Naive thymus-derived CD4-positive, alpha-beta T cell (primary cell): ENCODE data around the gene TMED10. TPM values are rescaled to one million over a fixed set of nuclear protein-coding genes. Genes with fewer than 3 reads are reported as not detected.
A peak's percentile ranks its signal among the peaks of the same experiment; 100 is the strongest.

ENCODE experiments used
- ATAC-seq: fragments of 150-1000 bp; cut with Tn5 transposase; 2 replicates; pipeline ENCODE4 v1.10.0; 2021; ENCODE audit warnings: mild to moderate bottlenecking, moderate library complexity
- CTCF ChIA-PET: fragments of 350-600 bp; sonication (Branson Sonifier 250); formaldehyde crosslinking; loops from one replicate; lab custom pipeline; 2021; ENCODE audit warnings: antibody characterized with exemption; lab: Charles Lee
- POLR2A ChIA-PET: fragments of 350-600 bp; sonication (Branson Sonifier 250); formaldehyde crosslinking; loops from one replicate; lab custom pipeline; 2021; ENCODE audit warnings: antibody characterized with exemption, inconsistent platforms; lab: Charles Lee
- DNase-seq, 9 donors: peaks; one replicate each; pipeline versions ENCODE4 v3.0.0 to v3.0.0-alpha.2; 2020 to 2022; ENCODE audit warnings: mixed read lengths in 1 of 9
- H3K27ac ChIP-seq: one replicate; pipeline ENCODE4 v1.7.0; 2013; ENCODE audit warnings: mild to moderate bottlenecking, low read depth, low read length, moderate library complexity
- H3K27me3 ChIP-seq, 2 donors: one replicate each; pipeline ENCODE4 v1.7.0; 2013; ENCODE audit warnings: low read length in 2 of 2, mild to moderate bottlenecking in 2 of 2, moderate library complexity in 2 of 2; ENCODE audit not compliant: control insufficient read depth in 2 of 2, insufficient read depth in 2 of 2
- H3K36me3 ChIP-seq, 3 experiments: 1 replicate in 2 of 3; 2 replicates in 1 of 3; pipeline ENCODE4 v1.7.0; 2013; ENCODE audit warnings: low read length in 3 of 3, mild to moderate bottlenecking in 3 of 3, moderate library complexity in 1 of 3; ENCODE audit not compliant: insufficient read depth in 3 of 3, control insufficient read depth in 2 of 3
- H3K4me1 ChIP-seq, 2 donors: one replicate each; pipeline ENCODE4 v1.7.0; 2013; ENCODE audit warnings: low read length in 2 of 2, mild to moderate bottlenecking in 2 of 2, moderate library complexity in 1 of 2; ENCODE audit not compliant: control insufficient read depth in 2 of 2, insufficient read depth in 2 of 2
- H3K4me3 ChIP-seq: 2 replicates; pipeline ENCODE4 v1.7.0; 2013; ENCODE audit warnings: mild to moderate bottlenecking, low read length
- H3K9me3 ChIP-seq, 3 experiments: 1 replicate in 2 of 3; 2 replicates in 1 of 3; pipeline ENCODE4 v1.7.0; 2013; ENCODE audit warnings: low read length in 3 of 3; ENCODE audit not compliant: control insufficient read depth in 2 of 3
- H3K27ac Mint-ChIP-seq, 9 donors: one replicate each; pipeline ENCODE4 v1.8.0; 2020 to 2022; ENCODE audit warnings: mixed read lengths in 9 of 9, mild to moderate bottlenecking in 8 of 9, moderate library complexity in 5 of 9, inconsistent platforms in 2 of 9
- H3K27me3 Mint-ChIP-seq, 5 donors: one replicate each; pipeline ENCODE4 v1.8.0; 2021 to 2022; ENCODE audit warnings: mixed read lengths in 5 of 5, mild to moderate bottlenecking in 1 of 5
- H3K36me3 Mint-ChIP-seq, 5 donors: one replicate each; pipeline ENCODE4 v1.8.0; 2020 to 2022; ENCODE audit warnings: mixed read lengths in 5 of 5, mild to moderate bottlenecking in 3 of 5, inconsistent platforms in 1 of 5
- H3K4me1 Mint-ChIP-seq, 7 donors: one replicate each; pipeline ENCODE4 v1.8.0; 2020 to 2022; ENCODE audit warnings: mixed read lengths in 7 of 7, mild to moderate bottlenecking in 3 of 7, inconsistent platforms in 1 of 7
- H3K4me3 Mint-ChIP-seq, 10 donors: one replicate each; pipeline ENCODE4 v1.8.0; 2020 to 2022; ENCODE audit warnings: mild to moderate bottlenecking in 10 of 10, mixed read lengths in 10 of 10, moderate library complexity in 6 of 10, inconsistent platforms in 2 of 10
- H3K9me3 Mint-ChIP-seq, 11 donors: one replicate each; pipeline ENCODE4 v1.8.0; 2020 to 2022; ENCODE audit warnings: mixed read lengths in 11 of 11, mild to moderate bottlenecking in 4 of 11, inconsistent platforms in 1 of 11, moderate library complexity in 1 of 11
- intact Hi-C, 2 donors: fragments of 100-400 bp; cut with micrococcal nuclease; formaldehyde crosslinking; loops; one replicate each; pipeline ENCODE4 v1.15.1; 2023
- polyA plus RNA-seq, 2 donors: library from polyadenylated mRNA; unstranded; fragments of 300-500 nt; fragmentation: Illumina TruSeq; gene quantifications; one replicate each; pipeline ENCODE4 v1.2.3, GENCODE V29; 2021
- total RNA-seq, 6 experiments: library from RNA in 5 of 6; stranded (reverse) in 5 of 6; gene quantifications; 1 replicate in 5 of 6; 2 replicates in 1 of 6; pipeline ENCODE4 v1.2.3 and lab custom pipeline; 2021 to 2026

The TMED10 gene
- total and polyA plus RNA-seq, 7 experiments from 2014 or later, result 155 to 245 (median 179) TPM

GRCh38 chr14:75081660-75082229 is 94.7 kb downstream of the TMED10 start:
- ChIA-PET POLR2A (interaction anchor here (1.2 kb wide), 1 partner anchor 23 kb away, joined by 3 read pairs; no protein-coding TSS in a partner anchor), CTCF (interaction anchor here (0.5 kb wide), 2 partner anchors 64 to 204 kb away, joined by 5 read pairs; no protein-coding TSS in a partner anchor)
- ATAC-seq (no peak), DNase-seq (no peak)
- Mint-ChIP-seq H3K4me3 (no peak overlapping the region), H3K36me3 (peaks cover 3 to 32% (median 5%) of the 10 kb centered on the region in 5 donors), H3K4me1 (peaks cover 0 to 9% (median 0%) of the 10 kb centered on the region in 7 donors), H3K9me3 (no peaks in the 10 kb centered on the region), H3K27me3 (no peaks in the 10 kb centered on the region), H3K27ac (peak overlapping the region in 1 of 9 donors; percentile 3)
- Histone ChIP-seq H3K4me1 (no peaks in the 10 kb centered on the region), H3K27ac (no peak overlapping the region), H3K4me3 (no peak overlapping the region), H3K27me3 (no peaks in the 10 kb centered on the region), H3K9me3 (no peaks in the 10 kb centered on the region), H3K36me3 (peaks cover 11 to 43% (median 19%) of the 10 kb centered on the region in 3 experiments)
- intact Hi-C loops, result no loop called here

Other genes with a start within 250 kb of the TMED10 start
- under 1 TPM in 2 of 5 experiments, not detected in 3; 0.22 to 0.37 TPM for gene PGF, start 221.0 kb downstream of the TMED10 start, total RNA-seq
- gene PGF, start 221.0 kb downstream of the TMED10 start, polyA plus RNA-seq, result under 1 TPM in 1 of 2 donors, not detected in 1; 0.17 TPM
- 10 to 100 TPM; 23.8 to 40.7 (median 26.1) TPM for gene EIF2B2, start 173.7 kb downstream of the TMED10 start, total RNA-seq
- 10 to 100 TPM; 18.2 to 19.8 TPM for gene EIF2B2, start 173.7 kb downstream of the TMED10 start, polyA plus RNA-seq
- gene MLH3, start 125.1 kb downstream of the TMED10 start, total RNA-seq, result 10 to 100 TPM; 19.9 to 26.7 (median 20.5) TPM
- 10 to 100 TPM; 11.4 to 15.6 TPM for gene MLH3, start 125.1 kb downstream of the TMED10 start, polyA plus RNA-seq
- 10 to 100 TPM; 11.8 to 39.5 (median 31.2) TPM for gene ACYP1, start 112.6 kb downstream of the TMED10 start, total RNA-seq
- 10 to 100 TPM; 17.5 to 17.9 TPM for gene ACYP1, start 112.6 kb downstream of the TMED10 start, polyA plus RNA-seq
- 1 to 10 TPM in 1 of 5 experiments, not detected in 4; 1.7 TPM for gene ZC2HC1C, start 107.0 kb downstream of the TMED10 start, total RNA-seq
- gene ZC2HC1C, start 107.0 kb downstream of the TMED10 start, polyA plus RNA-seq, result under 1 TPM; 0.30 to 0.41 TPM
- 100 to 1,000 TPM in 2 of 5 experiments, 10 to 100 TPM in 3; 81.7 to 141 (median 84.7) TPM for gene NEK9, start 49.6 kb downstream of the TMED10 start, total RNA-seq
- gene NEK9, start 49.6 kb downstream of the TMED10 start, polyA plus RNA-seq, result 10 to 100 TPM; 16.6 to 17.2 TPM
- 1,000 to 10,000 TPM in 2 of 5 experiments, 10 to 100 TPM in 2, 1 to 10 TPM in 1; 9.4 to 4,557 (median 14.4) TPM for gene FOS, start 102.2 kb upstream of the TMED10 start, total RNA-seq
- 10 to 100 TPM; 27.5 to 96.7 TPM for gene FOS, start 102.2 kb upstream of the TMED10 start, polyA plus RNA-seq